ENCODE measurements around the gene GRHL3.

Gene GRHL3

DNA sequence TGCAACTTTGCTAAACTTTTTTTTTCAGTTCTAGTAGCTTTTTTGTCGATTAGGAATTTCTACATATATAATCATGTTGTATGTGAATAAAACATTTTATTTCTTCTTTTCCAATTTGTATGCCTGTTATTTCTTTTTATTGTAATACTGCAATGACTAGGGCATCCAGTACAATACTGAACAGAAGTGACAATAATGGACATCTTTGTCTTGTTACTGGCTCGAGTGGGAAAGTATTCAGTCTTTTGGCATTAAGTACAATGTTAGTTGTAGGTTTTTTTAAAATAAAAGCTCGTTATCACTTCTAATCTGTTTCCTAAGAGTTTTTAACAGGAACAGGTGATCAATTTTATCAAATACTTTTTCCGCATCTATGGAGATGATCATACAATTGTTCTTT, 84.6 kb downstream of the GRHL3 start:
- DNase-seq (ENCODE audit: extremely low read depth, low read depth), result no peak
- no peak for TF ChIP-seq CTCF (IDR thresholded peaks at IDR 0.05; ENCODE audit: low read depth, low read length)

Measured in AG09319 (cell line).